Natural killer cell (primary cell): ENCODE results near the gene PDE9A. TPM values are rescaled to one million over a fixed set of nuclear protein-coding genes. Genes with fewer than 3 reads are reported as not detected.
A peak's percentile ranks its signal among the peaks of the same experiment; 100 is the strongest.

Source experiments
- ATAC-seq, 3 donors: fragments of 150-1000 bp in 2 of 3; fragments of 200-7000 bp in 1 of 3; cut with Tn5 transposase; 1 replicate in 1 of 3; 2 replicates in 2 of 3; pipeline ENCODE4 v1.10.0; 2021; ENCODE audit warnings: mild to moderate bottlenecking in 2 of 3, moderate library complexity in 2 of 3
- DNase-seq, 2 donors: peaks; one replicate each; pipeline versions ENCODE4 v3.0.0 to v3.0.0-alpha.2; 2013 to 2021; ENCODE audit warnings: mixed read lengths in 1 of 2
- H3K27ac ChIP-seq: one replicate; pipeline ENCODE4 v1.5.1; 2013; ENCODE audit warnings: mild to moderate bottlenecking, low read length
- H3K27me3 ChIP-seq: one replicate; pipeline ENCODE4 v1.6.1; 2013; ENCODE audit warnings: low read length; ENCODE audit not compliant: control insufficient read depth, insufficient read depth
- H3K36me3 ChIP-seq: one replicate; pipeline ENCODE4 v1.6.1; 2013; ENCODE audit warnings: low read length; ENCODE audit not compliant: control insufficient read depth, insufficient read depth
- H3K4me1 ChIP-seq: one replicate; pipeline ENCODE4 v1.6.1; 2013; ENCODE audit warnings: low read length; ENCODE audit not compliant: control insufficient read depth, insufficient read depth
- H3K4me3 ChIP-seq: one replicate; pipeline ENCODE4 v1.5.1; 2013; ENCODE audit warnings: low read length
- H3K9me3 ChIP-seq: one replicate; pipeline ENCODE4 v1.6.1; 2013; ENCODE audit warnings: low read length; ENCODE audit not compliant: control insufficient read depth, insufficient read depth
- H3K27ac Mint-ChIP-seq, 2 donors: one replicate each; pipeline ENCODE4 v1.8.0; 2022; ENCODE audit warnings: mild to moderate bottlenecking in 2 of 2, mixed read lengths in 2 of 2, moderate library complexity in 1 of 2
- H3K27me3 Mint-ChIP-seq, 2 donors: one replicate each; pipeline ENCODE4 v1.8.0; 2022; ENCODE audit warnings: low read depth in 2 of 2, mixed read lengths in 2 of 2
- H3K36me3 Mint-ChIP-seq: one replicate; pipeline ENCODE4 v1.8.0; 2022; ENCODE audit warnings: mixed read lengths
- H3K4me1 Mint-ChIP-seq, 2 donors: one replicate each; pipeline ENCODE4 v1.8.0; 2022; ENCODE audit warnings: mixed read lengths in 2 of 2
- H3K4me3 Mint-ChIP-seq: one replicate; pipeline ENCODE4 v1.8.0; 2022; ENCODE audit warnings: mild to moderate bottlenecking, moderate library complexity, mixed read lengths
- H3K9me3 Mint-ChIP-seq, 2 donors: one replicate each; pipeline ENCODE4 v1.8.0; 2022; ENCODE audit warnings: mixed read lengths in 2 of 2
- WGBS: methylation state at CpG from one replicate; pipeline ENCODE4 v1.1.7; 2013; ENCODE audit warnings: missing lambda C conversion rate; ENCODE audit not compliant: insufficient coverage; 5-methylcytosine and 5-hydroxymethylcytosine counted together
- intact Hi-C: fragments of 100-400 bp; cut with micrococcal nuclease; formaldehyde crosslinking; loops from one replicate; pipeline ENCODE4 v1.14.2; 2022
- total RNA-seq, 4 donors: library from RNA; stranded (reverse); fragments of 120-200 nt in 1 of 4; gene quantifications; one replicate each; pipeline versions ENCODE4 v1.2.3 to v1.2.4, GENCODE V29; 2013 to 2022
- TF ChIP-seq, protein P1 (sequence below): fragments of 200-600 bp; IDR thresholded peaks from one replicate; pipeline ENCODE4 v1.8.0; 2022; ENCODE audit warnings: antibody characterized with exemption

Gene PDE9A
- total RNA-seq, 3 donors from 2014 or later (not counting 1 experiment from before 2014, with no cell fraction given), result 1.0 to 4.1 (median 1.2) TPM

DNA sequence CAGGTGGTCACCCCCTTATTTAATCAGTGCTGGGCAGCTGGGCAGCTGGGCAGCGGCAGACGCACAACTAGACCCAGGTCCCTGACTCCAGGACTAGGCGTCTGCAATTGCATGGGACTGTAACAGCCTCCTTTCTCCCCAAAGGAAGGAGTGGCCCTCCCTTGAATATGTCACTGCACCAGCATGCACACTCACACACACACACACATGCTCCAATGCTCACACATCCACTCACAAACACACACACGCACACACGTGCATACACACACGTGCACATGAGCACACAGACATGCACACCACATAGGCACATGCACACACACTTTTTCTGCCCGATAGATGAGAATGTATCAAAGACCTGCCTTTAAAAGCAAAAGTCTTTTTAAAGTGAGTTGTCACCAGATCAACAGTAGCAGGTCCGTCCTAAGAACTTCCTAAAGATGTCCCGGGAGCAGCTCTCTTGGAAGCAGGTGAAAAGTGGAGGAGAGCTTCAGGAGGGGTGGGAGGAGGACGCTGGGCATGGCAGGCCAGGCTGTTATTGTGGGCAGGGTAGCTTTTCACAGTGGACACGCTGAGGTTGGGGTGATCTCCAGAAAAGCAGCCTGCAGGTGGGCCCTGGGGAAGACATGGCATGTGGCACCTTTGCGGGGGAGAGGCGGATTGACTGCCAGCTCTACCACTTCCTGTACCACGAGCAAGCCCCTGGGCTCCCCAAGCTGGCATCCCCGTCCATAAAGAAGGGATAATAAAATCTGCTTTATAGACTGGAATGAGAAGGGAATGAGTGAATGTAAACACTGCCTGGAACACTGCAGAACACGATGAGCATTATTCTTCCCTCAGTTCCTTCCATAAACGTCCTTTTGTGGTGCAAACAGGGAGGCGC, 1.7 kb downstream of the PDE9A start:
- TF ChIP-seq, protein P1, sequence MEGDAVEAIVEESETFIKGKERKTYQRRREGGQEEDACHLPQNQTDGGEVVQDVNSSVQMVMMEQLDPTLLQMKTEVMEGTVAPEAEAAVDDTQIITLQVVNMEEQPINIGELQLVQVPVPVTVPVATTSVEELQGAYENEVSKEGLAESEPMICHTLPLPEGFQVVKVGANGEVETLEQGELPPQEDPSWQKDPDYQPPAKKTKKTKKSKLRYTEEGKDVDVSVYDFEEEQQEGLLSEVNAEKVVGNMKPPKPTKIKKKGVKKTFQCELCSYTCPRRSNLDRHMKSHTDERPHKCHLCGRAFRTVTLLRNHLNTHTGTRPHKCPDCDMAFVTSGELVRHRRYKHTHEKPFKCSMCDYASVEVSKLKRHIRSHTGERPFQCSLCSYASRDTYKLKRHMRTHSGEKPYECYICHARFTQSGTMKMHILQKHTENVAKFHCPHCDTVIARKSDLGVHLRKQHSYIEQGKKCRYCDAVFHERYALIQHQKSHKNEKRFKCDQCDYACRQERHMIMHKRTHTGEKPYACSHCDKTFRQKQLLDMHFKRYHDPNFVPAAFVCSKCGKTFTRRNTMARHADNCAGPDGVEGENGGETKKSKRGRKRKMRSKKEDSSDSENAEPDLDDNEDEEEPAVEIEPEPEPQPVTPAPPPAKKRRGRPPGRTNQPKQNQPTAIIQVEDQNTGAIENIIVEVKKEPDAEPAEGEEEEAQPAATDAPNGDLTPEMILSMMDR, result no peak
- no peaks in the 10 kb centered on the region for H3K36me3 ChIP-seq
- DNase-seq (peak in 1 of 2 donors; percentile 32), ATAC-seq (no peak)
- no peaks in the 10 kb centered on the region for H3K9me3 Mint-ChIP-seq
- peaks cover 18% of the 10 kb centered on the region for H3K27me3 ChIP-seq
- H3K4me3 Mint-ChIP-seq, result peak overlapping the region; percentile 49
- no peaks in the 10 kb centered on the region for H3K9me3 ChIP-seq
- no peak overlapping the region for H3K27ac Mint-ChIP-seq
- H3K36me3 Mint-ChIP-seq, result no peaks in the 10 kb centered on the region
- WGBS, result 65% methylated on average over 16 of the region's 18 CpGs
- peaks cover 31% of the 10 kb centered on the region for H3K4me1 ChIP-seq
- intact Hi-C loops, result loop anchor here (5.0 kb wide), 1 partner anchor 162 kb away; no protein-coding TSS in a partner anchor
- H3K27me3 Mint-ChIP-seq, result peaks cover 35 to 43% of the 10 kb centered on the region in 2 donors
- no peak overlapping the region for H3K27ac ChIP-seq
- no peak overlapping the region for H3K4me3 ChIP-seq
- peaks cover 0 to 20% of the 10 kb centered on the region in 2 donors for H3K4me1 Mint-ChIP-seq

DNA sequence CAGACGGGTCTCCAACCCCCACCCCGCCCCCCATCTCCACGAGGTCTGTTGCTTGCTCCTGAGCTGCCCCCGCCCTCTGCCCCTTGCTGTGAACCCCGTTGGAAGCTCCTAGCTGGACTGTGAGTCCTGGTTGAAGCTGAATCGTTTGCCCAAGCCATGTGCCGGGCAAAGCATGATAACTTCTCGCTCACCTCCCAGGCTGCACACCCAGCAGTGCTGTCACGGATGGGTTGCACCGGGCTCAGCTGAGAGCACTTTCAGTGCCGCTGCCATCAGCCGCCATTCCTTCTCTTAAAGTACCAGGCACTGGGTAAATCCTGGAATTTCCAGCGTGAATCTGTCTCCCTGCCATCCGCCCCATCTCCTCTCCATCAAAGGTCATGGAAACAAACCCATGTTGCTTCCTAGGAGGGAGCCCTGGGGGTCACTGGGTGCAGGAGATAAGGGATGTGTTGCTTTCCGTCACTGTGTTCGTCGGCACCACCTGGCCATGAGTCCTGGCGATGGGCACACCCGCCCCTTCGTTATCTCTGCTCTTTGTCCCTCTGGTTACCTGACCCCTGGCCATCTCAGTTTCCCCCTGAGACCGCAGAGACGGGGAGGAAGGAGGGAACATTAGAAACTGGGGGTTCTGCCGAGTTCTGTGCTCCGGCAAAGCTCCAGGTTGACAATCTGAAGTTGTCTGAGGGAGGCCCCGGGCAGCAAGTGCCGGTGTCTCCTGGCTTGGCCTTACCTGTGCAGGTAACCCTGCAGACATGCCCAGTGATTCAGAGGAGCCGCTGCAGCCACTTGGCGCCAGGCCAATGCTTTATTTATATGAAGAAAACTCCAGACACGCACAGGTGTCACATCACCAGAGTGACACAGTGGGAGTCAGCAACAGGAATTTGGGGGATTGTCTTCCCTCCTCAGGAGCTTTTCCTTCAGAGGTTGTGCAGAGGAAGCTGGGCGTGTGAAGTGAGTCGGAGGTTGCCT, 2.7 kb downstream of the PDE9A start:
- no peak overlapping the region for H3K4me3 ChIP-seq
- Mint-ChIP-seq H3K36me3 (no peaks in the 10 kb centered on the region), H3K27me3 (peaks cover 33 to 43% of the 10 kb centered on the region in 2 donors), H3K4me3 (no peak overlapping the region), H3K27ac (no peak overlapping the region), H3K4me1 (peaks cover 0 to 20% of the 10 kb centered on the region in 2 donors), H3K9me3 (no peaks in the 10 kb centered on the region)
- H3K27ac ChIP-seq, result no peak overlapping the region
- intact Hi-C loops, result no loop called here
- no peaks in the 10 kb centered on the region for H3K9me3 ChIP-seq
- DNase-seq (no peak), ATAC-seq (no peak)
- WGBS, result 87% methylated on average over 31 of the region's 31 CpGs
- H3K27me3 ChIP-seq, result peaks cover 18% of the 10 kb centered on the region
- no peaks in the 10 kb centered on the region for H3K36me3 ChIP-seq
- TF ChIP-seq, protein P1, result no peak
- peaks cover 31% of the 10 kb centered on the region for H3K4me1 ChIP-seq

DNA sequence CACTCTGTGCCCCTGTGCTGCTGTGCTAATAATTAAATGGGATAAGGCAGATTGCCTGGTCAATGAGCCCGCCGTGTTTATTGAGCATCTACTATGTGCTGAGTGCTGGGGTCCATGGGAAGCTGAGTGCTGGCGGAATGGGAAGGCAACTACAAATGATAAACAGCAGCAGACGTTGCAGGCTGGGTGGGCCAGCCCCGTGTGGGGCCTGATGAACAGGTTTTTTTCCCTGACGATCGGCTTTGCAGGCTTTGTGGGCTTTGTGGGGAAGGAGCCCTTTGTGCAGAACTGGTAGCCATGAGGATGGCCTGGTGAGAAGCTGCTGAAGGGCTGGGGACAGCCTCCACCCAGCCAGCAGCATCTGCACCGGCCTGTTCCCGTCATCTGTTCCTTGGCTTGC, 3.5 kb downstream of the PDE9A start:
- Histone ChIP-seq H3K4me3 (no peak overlapping the region), H3K27ac (no peak overlapping the region), H3K4me1 (peaks cover 31% of the 10 kb centered on the region), H3K36me3 (no peaks in the 10 kb centered on the region), H3K9me3 (no peaks in the 10 kb centered on the region), H3K27me3 (peaks cover 18% of the 10 kb centered on the region)
- H3K4me3 Mint-ChIP-seq, result no peak overlapping the region
- WGBS, result 87% methylated on average over 9 of the region's 9 CpGs
- no peak for DNase-seq
- no peak for ATAC-seq
- peaks cover 25 to 38% of the 10 kb centered on the region in 2 donors for H3K27me3 Mint-ChIP-seq
- peaks cover 0 to 20% of the 10 kb centered on the region in 2 donors for H3K4me1 Mint-ChIP-seq
- no peaks in the 10 kb centered on the region for H3K9me3 Mint-ChIP-seq
- no peak overlapping the region for H3K27ac Mint-ChIP-seq
- no peaks in the 10 kb centered on the region for H3K36me3 Mint-ChIP-seq
- TF ChIP-seq, protein P1, result no peak
- intact Hi-C loops, result no loop called here
